A549 treated with dexamethasone at 1 μM for 4 hours (cell line): Measurements from ENCODE around the gene BPIFA2. TPM values are rescaled to one million over a fixed set of nuclear protein-coding genes. Genes with fewer than 3 reads are reported as not detected.

ENCODE experiments used
- total RNA-seq: library from RNA; stranded (reverse); fragments of 200-300 nt; extraction: Qiagen RNA extraction; gene quantifications from 5 replicates; pipeline ENCODE4 v1.2.3, GENCODE V29; 2022

BPIFA2 gene
- total RNA-seq = 0.08 to 0.09 TPM in 2 of 5 replicates, not detected in the others

DNA sequence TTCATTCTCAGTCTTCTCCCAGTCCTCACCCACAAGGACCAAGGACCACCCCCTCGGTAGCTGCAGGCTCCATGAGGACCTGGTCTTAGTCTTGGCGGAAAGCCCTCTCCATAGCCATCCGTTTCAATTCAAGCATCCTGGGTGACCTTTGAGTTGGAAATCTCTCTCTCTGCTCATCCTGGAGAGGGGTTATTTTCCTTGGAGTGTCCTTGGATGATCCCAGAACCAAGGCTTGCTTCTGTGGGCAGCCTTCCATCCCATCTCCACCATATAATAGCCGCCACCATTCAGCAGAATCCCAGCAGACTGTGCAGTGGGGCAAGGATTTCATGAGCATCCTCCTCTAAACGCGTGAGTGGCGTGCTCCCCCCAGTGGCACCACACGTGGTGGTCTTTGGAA, at the start of gene BPIFA2:
BPIFA2 (plus strand) TSS at position 301 of the 400 bp plus-strand sequence. CDS start 987 bp downstream, outside the sequence.

DNA sequence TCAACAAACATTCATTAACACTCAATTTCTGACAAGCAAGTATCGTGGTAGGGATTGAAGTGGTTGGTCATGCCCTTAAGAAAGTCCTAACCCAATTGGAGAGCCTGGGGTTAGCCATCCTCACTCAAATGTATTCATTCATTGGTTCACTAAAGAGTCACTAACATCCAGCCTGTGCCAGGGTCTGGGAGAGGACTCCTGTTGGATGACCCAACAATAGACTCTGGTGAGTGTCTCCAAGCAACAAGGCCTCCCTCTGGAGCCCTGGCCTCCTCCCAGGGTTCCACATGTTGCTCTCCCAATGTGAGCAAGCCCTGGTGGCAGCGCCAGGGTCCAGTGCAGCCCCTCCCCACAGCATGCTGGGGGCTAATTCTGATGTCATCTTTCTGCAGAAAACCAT, 49.1 kb downstream of the BPIFA2 start, which contains the start of gene BPIFA3:
BPIFA3 (plus strand) TSS at position 301 of the 400 bp plus-strand sequence. CDS start 185 bp downstream, outside the sequence.

Other genes starting within 250 kb of the BPIFA2 start
- not detected in 5 replicates for gene SUN5, start 163.7 kb upstream of the BPIFA2 start, total RNA-seq
- not detected in 5 replicates for gene BPIFB2, start 160.5 kb upstream of the BPIFA2 start, total RNA-seq
- gene BPIFB6, start 136.5 kb upstream of the BPIFA2 start, total RNA-seq = not detected in 5 replicates
- not detected in 5 replicates for gene BPIFB3, start 114.3 kb upstream of the BPIFA2 start, total RNA-seq
- gene BPIFB4, start 88.5 kb upstream of the BPIFA2 start, total RNA-seq = not detected in 5 replicates
- gene BPIFA3, start 49.2 kb downstream of the BPIFA2 start, total RNA-seq = not detected in 5 replicates
- gene BPIFA1, start 67.8 kb downstream of the BPIFA2 start, total RNA-seq = not detected in 5 replicates
- gene BPIFB1, start 115.1 kb downstream of the BPIFA2 start, total RNA-seq = 0.06 to 0.16 TPM (median 0.15 TPM) in 3 of 5 replicates, not detected in the others
- gene CDK5RAP1, start 233.4 kb downstream of the BPIFA2 start, total RNA-seq = 31.9 to 38.0 TPM (median 33.7 TPM) in 5 replicates